Stimulated activated CD4-positive, alpha-beta T cell treated with anti-CD3 and anti-CD28 coated beads, Interleukin-15, amount 100 ng/mL, for 48 hours (primary cell): Measurements from ENCODE around the gene HOXD13.

Source experiments
- DNase-seq, 2 donors: peaks; one replicate each; pipeline ENCODE4 v3.0.0-alpha.2; 2020; ENCODE audit warnings: low read depth in 2 of 2

HOXD13 gene

DNA sequence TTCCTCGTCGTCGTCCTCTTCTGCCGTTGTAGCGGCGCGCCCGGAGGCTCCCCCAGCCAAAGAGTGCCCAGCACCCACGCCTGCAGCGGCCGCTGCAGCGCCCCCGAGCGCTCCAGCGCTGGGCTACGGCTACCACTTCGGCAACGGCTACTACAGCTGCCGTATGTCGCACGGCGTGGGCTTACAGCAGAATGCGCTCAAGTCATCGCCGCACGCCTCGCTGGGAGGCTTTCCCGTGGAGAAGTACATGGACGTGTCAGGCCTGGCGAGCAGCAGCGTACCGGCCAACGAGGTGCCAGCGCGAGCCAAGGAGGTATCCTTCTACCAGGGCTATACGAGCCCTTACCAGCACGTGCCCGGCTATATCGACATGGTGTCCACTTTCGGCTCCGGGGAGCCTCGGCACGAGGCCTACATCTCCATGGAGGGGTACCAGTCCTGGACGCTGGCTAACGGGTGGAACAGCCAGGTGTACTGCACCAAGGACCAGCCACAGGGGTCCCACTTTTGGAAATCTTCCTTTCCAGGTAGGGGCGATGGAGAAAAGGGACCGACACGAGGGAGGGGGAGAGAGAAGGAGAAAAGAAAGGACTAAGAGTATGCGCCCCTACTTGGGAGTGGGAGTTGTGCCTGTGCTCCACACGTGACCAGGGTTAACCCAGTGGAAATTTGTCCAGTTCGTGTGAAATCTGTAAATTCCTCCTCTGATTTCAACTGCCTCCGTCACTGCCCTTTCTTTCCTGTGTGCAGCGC lies 800 bp downstream of the HOXD13 start:
- no peak for DNase-seq

DNA sequence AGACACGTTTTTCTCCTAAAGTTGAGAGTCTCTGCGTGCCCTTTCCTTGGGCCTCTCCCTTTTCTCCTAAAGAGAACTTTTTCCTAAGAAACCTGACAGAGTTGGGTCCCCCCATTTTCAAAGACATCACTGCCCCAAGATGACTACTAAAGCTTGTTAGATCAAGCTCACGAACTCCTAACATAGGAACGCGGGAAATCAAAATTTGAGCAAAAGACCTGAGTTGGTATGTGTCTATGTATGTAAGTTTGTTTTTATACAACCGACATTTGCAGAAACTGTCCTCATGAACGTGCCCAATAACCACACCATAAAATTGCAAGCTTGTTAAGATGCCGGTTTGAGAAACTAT lies 1.4 kb downstream of the HOXD13 start:
- no peak for DNase-seq

- DNase-seq = no peak
These were observed 1.8 kb downstream of the HOXD13 start for GRCh38 chr2:176094349-176094748.

DNA sequence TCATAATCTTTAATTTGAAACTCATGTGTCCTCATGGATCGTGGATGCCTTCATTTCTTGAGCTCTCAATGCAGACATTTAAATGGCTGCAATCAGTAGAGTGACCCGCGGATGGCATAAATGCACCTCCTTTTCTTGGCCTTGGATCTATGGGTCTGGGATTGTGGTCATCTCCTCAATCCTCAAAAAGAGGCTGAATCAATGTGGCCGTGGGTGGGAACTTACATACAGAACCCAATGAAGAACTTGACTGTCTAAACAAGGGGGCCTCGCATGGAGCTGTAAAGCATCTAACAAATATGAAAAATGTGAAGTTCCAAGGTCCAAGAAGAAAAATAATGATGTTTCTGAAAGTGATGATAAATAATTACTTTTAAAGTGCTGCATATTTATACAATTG lies 2.9 kb downstream of the HOXD13 start:
- no peak for DNase-seq

- no peak for DNase-seq
These were observed 3.9 kb downstream of the HOXD13 start for GRCh38 chr2:176096243-176096985.

GRCh38 chr2:176096986-176097819 lies 4.7 kb downstream of the HOXD13 start:
- DNase-seq = peak in 1 of 2 donors; percentile 32

GRCh38 chr2:176097820-176098365 lies 5.4 kb downstream of the HOXD13 start:
- no peak for DNase-seq

- DNase-seq = no peak
These were observed 6.0 kb downstream of the HOXD13 start for GRCh38 chr2:176098366-176099158.

GRCh38 chr2:176099159-176099727 lies 6.7 kb downstream of the HOXD13 start:
- DNase-seq = no peak

- no peak for DNase-seq
These were observed 7.4 kb downstream of the HOXD13 start, which contains the start of gene HOXD12 for GRCh38 chr2:176099728-176100546. Gene HOXD12, plus strand, starts transcription at chr2:176099795. Its CDS starts 7 bp downstream, at chr2:176099802.

DNA sequence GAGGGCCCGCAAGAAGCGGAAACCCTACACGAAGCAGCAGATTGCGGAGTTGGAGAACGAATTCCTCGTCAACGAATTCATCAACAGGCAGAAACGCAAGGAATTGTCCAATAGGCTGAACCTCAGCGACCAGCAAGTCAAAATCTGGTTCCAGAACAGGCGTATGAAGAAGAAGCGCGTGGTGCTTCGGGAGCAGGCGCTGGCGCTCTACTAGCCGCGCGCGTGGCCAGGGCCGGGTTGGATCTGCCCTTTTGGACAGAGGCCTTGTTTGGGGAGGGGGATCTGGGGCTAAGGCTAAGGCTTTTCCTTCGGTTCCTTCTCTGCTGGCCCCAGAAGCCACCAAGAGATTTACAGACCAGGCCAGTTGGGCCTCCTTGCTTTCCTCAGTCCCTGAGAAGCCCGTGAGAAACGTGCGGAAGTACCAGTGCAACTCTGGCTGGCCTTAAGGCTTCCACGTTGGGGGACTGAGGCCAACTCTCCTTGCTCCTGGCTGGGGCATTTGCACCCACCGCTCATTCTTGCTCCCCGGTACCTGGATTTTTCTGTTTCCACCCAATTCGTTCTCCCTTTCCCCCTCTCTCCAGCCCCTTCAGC lies 8.1 kb downstream of the HOXD13 start:
- no peak for DNase-seq

GRCh38 chr2:176101216-176101830 lies 8.8 kb downstream of the HOXD13 start:
- no peak for DNase-seq

- no peak for DNase-seq
These were observed 9.3 kb downstream of the HOXD13 start for GRCh38 chr2:176101842-176102241.

DNA sequence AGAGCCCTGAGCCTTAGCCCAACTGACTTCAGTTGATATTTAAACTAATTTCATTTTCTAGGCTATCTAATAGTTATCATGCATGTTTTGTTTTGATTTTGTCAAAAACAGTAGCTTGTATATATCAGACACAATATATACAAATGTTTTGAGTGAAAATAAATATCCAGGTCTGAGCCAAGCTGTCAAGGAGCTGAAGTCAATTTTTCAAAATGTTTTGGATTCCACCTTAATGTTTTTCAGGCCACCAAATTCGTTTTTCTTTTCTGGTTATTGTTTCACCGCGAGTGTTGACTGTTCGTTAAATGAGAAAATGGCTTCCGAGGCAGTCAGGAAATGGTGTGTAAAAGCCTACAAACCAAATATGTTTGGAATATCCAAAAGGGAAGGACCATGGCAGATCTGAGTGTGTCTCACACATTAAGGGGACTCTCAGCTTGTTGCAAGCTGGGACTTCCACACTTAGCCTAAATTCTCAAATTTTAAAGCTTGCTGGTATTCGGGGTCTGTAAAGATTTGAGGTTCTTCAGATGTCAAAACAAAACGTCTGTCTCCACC lies 9.9 kb downstream of the HOXD13 start:
- DNase-seq = no peak

DNA sequence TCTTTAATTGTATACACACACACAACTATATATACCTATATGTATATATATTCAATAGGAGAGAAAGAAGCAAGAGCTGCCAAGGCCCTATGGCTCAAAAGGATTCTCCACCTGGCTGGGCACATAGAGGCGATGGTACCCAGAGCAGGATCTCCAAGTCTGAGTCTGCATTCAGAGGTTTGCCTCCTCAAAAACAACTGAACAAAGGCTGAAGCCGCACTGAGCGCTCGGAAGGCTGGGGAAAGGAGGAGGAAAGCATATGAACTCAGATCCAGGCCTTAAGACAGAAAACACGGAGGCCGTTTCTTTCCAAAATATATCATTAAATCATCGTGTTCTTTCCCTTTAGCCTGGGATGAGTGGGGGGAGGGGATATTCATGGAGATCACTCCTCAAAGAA lies 10.7 kb downstream of the HOXD13 start:
- DNase-seq = no peak

- no peak for DNase-seq
These were observed 11.3 kb downstream of the HOXD13 start for GRCh38 chr2:176103742-176104315.

GRCh38 chr2:176104316-176105077 lies 12.0 kb downstream of the HOXD13 start:
- no peak for DNase-seq
